ENCODE results near the gene RSPH10B2. TPM values are rescaled to one million over a fixed set of nuclear protein-coding genes. Genes with fewer than 3 reads are reported as not detected.
"Not testable (repeated sequence)": the region's sequence is repeated elsewhere in the genome, so short reads cannot be mapped to it uniquely, and the experiment has no call there.

The RSPH10B2 gene
- total and polyA plus RNA-seq, 2 of the 8 experiments (the other 6 are each of a cell fraction or from before 2014, with no cell fraction given): 0.14 to 0.35 TPM

DNA sequence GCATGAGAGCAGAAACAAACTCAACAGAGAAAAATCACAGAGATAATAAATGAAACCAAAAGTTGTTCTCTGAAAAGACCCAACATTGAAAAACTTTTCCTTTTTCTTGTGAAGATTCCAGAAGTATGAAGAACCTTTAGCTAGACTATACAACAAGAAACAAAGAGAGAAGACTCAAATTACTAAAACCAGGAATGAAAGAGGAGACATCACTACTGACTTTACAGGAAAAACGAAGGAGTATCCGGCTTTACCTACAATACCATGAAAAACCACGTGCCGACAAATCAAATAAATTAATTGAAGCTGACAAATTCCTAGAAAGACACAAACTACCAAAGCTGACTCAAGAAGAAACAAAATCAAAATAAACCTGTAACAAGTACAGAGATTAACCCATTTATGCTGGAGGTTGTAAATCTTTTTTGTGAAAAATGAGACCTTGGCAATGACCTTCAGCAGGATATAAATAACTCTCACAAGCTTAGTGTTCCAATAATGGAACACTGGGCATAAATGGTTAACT is 53.6 kb downstream of the RSPH10B2 start:
- H3K9ac ChIP-seq (replicated peaks in 1 of 4; ENCODE audit: extremely low read depth in 1 of 4, low read depth in 3 of 4, low read length in 3 of 4); FAIRE-seq: not testable (repeated sequence)

GRCh38 chr7:6807959-6808358 is 54.1 kb downstream of the RSPH10B2 start:
- H3K18ac ChIP-seq (ENCODE audit: extremely low read depth, low read length); H3K9ac ChIP-seq (replicated peaks in 1 of 4; ENCODE audit: extremely low read depth in 1 of 4, low read depth in 3 of 4, low read length in 3 of 4); H3K14ac ChIP-seq (ENCODE audit: insufficient read length); H2BK120ac ChIP-seq (replicated peaks; ENCODE audit: low read depth, low read length); H4K8ac ChIP-seq (ENCODE audit: extremely low read depth, insufficient read depth, low read length); H4K20me1 ChIP-seq (replicated peaks in 1 of 2; ENCODE audit: control insufficient read depth in 1 of 2, insufficient read depth in 2 of 2, low read length in 2 of 2); DNase-seq (ENCODE audit: low read depth in 1 of 2, low spot score in 2 of 2); H3K27me3 ChIP-seq (replicated peaks in 1 of 4; ENCODE audit: control insufficient read depth in 3 of 4, extremely low read depth in 1 of 4, insufficient read depth in 3 of 4, low read length in 3 of 4); H3K79me2 ChIP-seq (ENCODE audit: control insufficient read depth in 1 of 2, insufficient read depth in 2 of 2, low read length in 2 of 2); H3K27ac ChIP-seq (ENCODE audit: low read depth, low read length); H3K4me3 ChIP-seq (ENCODE audit: extremely low read depth in 1 of 4, insufficient read depth in 2 of 4, low read depth in 3 of 4, low read length in 4 of 4); H4K91ac ChIP-seq (replicated peaks; ENCODE audit: insufficient read length, low read length); H2AFZ ChIP-seq (ENCODE audit: low read length); H3K79me1 ChIP-seq (ENCODE audit: low read depth, low read length); H3K4ac ChIP-seq (replicated peaks; ENCODE audit: insufficient read length, low read depth, low read length); H3K56ac ChIP-seq (replicated peaks; ENCODE audit: insufficient read length, low read depth, low read length); CTCF ChIA-PET (ENCODE audit: partially characterized antibody); H3K4me1 ChIP-seq (replicated peaks in 1 of 4; ENCODE audit: control insufficient read depth in 3 of 4, insufficient read depth in 4 of 4, low read length in 3 of 4); H2AK5ac ChIP-seq (ENCODE audit: low read depth, low read length); POLR2A ChIA-PET (ENCODE audit: partially characterized antibody); H4K5ac ChIP-seq (ENCODE audit: insufficient read length, low read depth, low read length); H2BK12ac ChIP-seq (ENCODE audit: low read depth, low read length); H3K23ac ChIP-seq (ENCODE audit: insufficient read length); H3K4me2 ChIP-seq (ENCODE audit: insufficient read depth in 1 of 2, low read depth in 2 of 2, low read length in 2 of 2); H3K9me3 ChIP-seq (ENCODE audit: insufficient read depth in 2 of 2, low read depth in 1 of 2, low read length in 1 of 2); H2BK20ac ChIP-seq (ENCODE audit: low read length); H3K23me2 ChIP-seq (ENCODE audit: low read depth, low read length); H3K36me3 ChIP-seq (ENCODE audit: control insufficient read depth in 2 of 4, insufficient read depth in 4 of 4, low read length in 3 of 4); H2BK5ac ChIP-seq (ENCODE audit: low read depth, low read length); H2BK15ac ChIP-seq (ENCODE audit: low read length); FAIRE-seq: not testable (repeated sequence)
- WGBS, 2 experiments (ENCODE audit: extremely low coverage in 1 of 2, insufficient coverage in 1 of 2, insufficient read length in 1 of 2, insufficient replicate concordance in 2 of 2, low coverage in 1 of 2, low lambda C conversion rate in 2 of 2, missing lambda C conversion rate in 1 of 2): no CpG with 5 or more reads among the region's 6 CpGs

More for the DNA sequence above, 53.6 kb downstream of the RSPH10B2 start:
- CTCF ChIA-PET (ENCODE audit: partially characterized antibody); H4K5ac ChIP-seq (ENCODE audit: insufficient read length, low read depth, low read length); H3K27ac ChIP-seq (ENCODE audit: low read depth, low read length); H2BK12ac ChIP-seq (ENCODE audit: low read depth, low read length); H3K4me3 ChIP-seq (ENCODE audit: extremely low read depth in 1 of 4, insufficient read depth in 2 of 4, low read depth in 3 of 4, low read length in 4 of 4); H4K8ac ChIP-seq (ENCODE audit: extremely low read depth, insufficient read depth, low read length); H4K91ac ChIP-seq (replicated peaks; ENCODE audit: insufficient read length, low read length); H3K4ac ChIP-seq (replicated peaks; ENCODE audit: insufficient read length, low read depth, low read length); H4K20me1 ChIP-seq (replicated peaks in 1 of 2; ENCODE audit: control insufficient read depth in 1 of 2, insufficient read depth in 2 of 2, low read length in 2 of 2); H3K14ac ChIP-seq (ENCODE audit: insufficient read length); DNase-seq (ENCODE audit: low read depth in 1 of 2, low spot score in 2 of 2); H2AFZ ChIP-seq (ENCODE audit: low read length); H3K4me1 ChIP-seq (replicated peaks in 1 of 4; ENCODE audit: control insufficient read depth in 3 of 4, insufficient read depth in 4 of 4, low read length in 3 of 4); H3K79me1 ChIP-seq (ENCODE audit: low read depth, low read length); H3K23me2 ChIP-seq (ENCODE audit: low read depth, low read length); H3K4me2 ChIP-seq (ENCODE audit: insufficient read depth in 1 of 2, low read depth in 2 of 2, low read length in 2 of 2); H2AK5ac ChIP-seq (ENCODE audit: low read depth, low read length); H2BK15ac ChIP-seq (ENCODE audit: low read length); POLR2A ChIA-PET (ENCODE audit: partially characterized antibody); H3K36me3 ChIP-seq (ENCODE audit: control insufficient read depth in 2 of 4, insufficient read depth in 4 of 4, low read length in 3 of 4); H3K56ac ChIP-seq (replicated peaks; ENCODE audit: insufficient read length, low read depth, low read length); H3K9me3 ChIP-seq (ENCODE audit: insufficient read depth in 2 of 2, low read depth in 1 of 2, low read length in 1 of 2); H3K79me2 ChIP-seq (ENCODE audit: control insufficient read depth in 1 of 2, insufficient read depth in 2 of 2, low read length in 2 of 2); H2BK20ac ChIP-seq (ENCODE audit: low read length); H3K27me3 ChIP-seq (replicated peaks in 1 of 4; ENCODE audit: control insufficient read depth in 3 of 4, extremely low read depth in 1 of 4, insufficient read depth in 3 of 4, low read length in 3 of 4); H3K23ac ChIP-seq (ENCODE audit: insufficient read length); H2BK5ac ChIP-seq (ENCODE audit: low read depth, low read length); H3K18ac ChIP-seq (ENCODE audit: extremely low read depth, low read length); H2BK120ac ChIP-seq (replicated peaks; ENCODE audit: low read depth, low read length): not testable (repeated sequence)
- 100% methylated on average over 1 of the region's 4 CpGs; no CpG with 5 or more reads in 1 of the 2 experiments for WGBS, 2 experiments (ENCODE audit: extremely low coverage in 1 of 2, insufficient coverage in 1 of 2, insufficient read length in 1 of 2, insufficient replicate concordance in 2 of 2, low coverage in 1 of 2, low lambda C conversion rate in 2 of 2, missing lambda C conversion rate in 1 of 2)

Measured in H1 (cell line).